Breast epithelium (tissue), 3 donors: ENCODE results near the gene HIVEP3.

ENCODE experiments used
- POLR2A ChIP-seq: fragments of 450-650 bp; IDR thresholded peaks from one replicate; pipeline ENCODE4 v1.6.1; 2016; ENCODE audit warnings: antibody characterized with exemption, mild to moderate bottlenecking, moderate library complexity
- POLR2AphosphoS5 ChIP-seq, 3 donors: sonication (generic); formaldehyde crosslinking; IDR thresholded peaks; one replicate each; pipeline ENCODE4 v1.6.1; 2017; ENCODE audit warnings: antibody characterized with exemption in 3 of 3
- TF ChIP-seq, protein P1 (sequence below), 3 donors: fragments of 450-650 bp; IDR thresholded peaks; one replicate each; pipeline ENCODE4 v1.5.1; 2016 to 2017; ENCODE audit warnings: antibody characterized with exemption in 3 of 3, mild to moderate bottlenecking in 3 of 3, moderate library complexity in 3 of 3

DNA sequence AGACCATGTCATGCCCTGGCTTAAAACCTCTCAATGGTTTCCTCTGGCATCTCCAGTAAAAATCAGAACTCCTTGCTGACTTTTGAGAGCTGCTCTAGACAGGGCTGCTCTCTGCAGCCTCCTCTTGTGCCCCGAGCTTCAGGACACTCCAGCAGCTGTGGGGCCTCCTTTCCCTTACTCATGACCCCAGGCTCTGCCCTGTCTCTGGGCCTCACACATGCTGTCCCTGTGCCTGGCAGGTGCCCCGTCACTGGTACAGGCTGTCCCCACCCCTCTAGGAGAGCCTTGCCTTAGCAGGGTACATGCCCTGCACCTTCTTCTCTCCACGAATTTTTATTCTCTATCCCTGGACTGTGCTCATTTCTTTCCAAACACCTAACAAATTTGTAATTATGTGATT is 43.2 kb downstream of the HIVEP3 start:
- TF ChIP-seq, protein P1, sequence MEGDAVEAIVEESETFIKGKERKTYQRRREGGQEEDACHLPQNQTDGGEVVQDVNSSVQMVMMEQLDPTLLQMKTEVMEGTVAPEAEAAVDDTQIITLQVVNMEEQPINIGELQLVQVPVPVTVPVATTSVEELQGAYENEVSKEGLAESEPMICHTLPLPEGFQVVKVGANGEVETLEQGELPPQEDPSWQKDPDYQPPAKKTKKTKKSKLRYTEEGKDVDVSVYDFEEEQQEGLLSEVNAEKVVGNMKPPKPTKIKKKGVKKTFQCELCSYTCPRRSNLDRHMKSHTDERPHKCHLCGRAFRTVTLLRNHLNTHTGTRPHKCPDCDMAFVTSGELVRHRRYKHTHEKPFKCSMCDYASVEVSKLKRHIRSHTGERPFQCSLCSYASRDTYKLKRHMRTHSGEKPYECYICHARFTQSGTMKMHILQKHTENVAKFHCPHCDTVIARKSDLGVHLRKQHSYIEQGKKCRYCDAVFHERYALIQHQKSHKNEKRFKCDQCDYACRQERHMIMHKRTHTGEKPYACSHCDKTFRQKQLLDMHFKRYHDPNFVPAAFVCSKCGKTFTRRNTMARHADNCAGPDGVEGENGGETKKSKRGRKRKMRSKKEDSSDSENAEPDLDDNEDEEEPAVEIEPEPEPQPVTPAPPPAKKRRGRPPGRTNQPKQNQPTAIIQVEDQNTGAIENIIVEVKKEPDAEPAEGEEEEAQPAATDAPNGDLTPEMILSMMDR (IDR thresholded peaks at IDR 0.05) = no peak
- TF ChIP-seq POLR2A (no peak), POLR2AphosphoS5 (IDR thresholded peaks at IDR 0.05) (no peak)
